SU-DHL-6 (cell line): ENCODE measurements around the gene CRK.

Source experiments
- H2AFZ ChIP-seq: fragments of 200-600 bp; sonication (generic); 2 replicates; pipeline ENCODE4 v1.6.1; 2014; ENCODE audit warnings: low read depth, mild to moderate bottlenecking, moderate library complexity, mixed read lengths, antibody characterized with exemption, low read length; ENCODE audit not compliant: severe bottlenecking
- H3F3A ChIP-seq: fragments of 200-600 bp; shearing (Covaris generic); 2 replicates; pipeline ENCODE4 v1.6.0; 2016; ENCODE audit warnings: antibody characterized with exemption, mild to moderate bottlenecking; ENCODE audit not compliant: insufficient read depth
- H3K27ac ChIP-seq: fragments of 200-600 bp; sonication (generic); 2 replicates; pipeline ENCODE4 v1.5.1; 2016; ENCODE audit warnings: low read depth, mild to moderate bottlenecking, low read length, moderate library complexity, mixed read lengths
- H3K27me3 ChIP-seq: fragments of 200-600 bp; sonication (generic), shearing (Covaris generic); 2 replicates; pipeline ENCODE4 v1.6.0; 2014; ENCODE audit warnings: mild to moderate bottlenecking, low read length
- H3K36me3 ChIP-seq: fragments of 200-600 bp; sonication (generic); 2 replicates; pipeline ENCODE4 v1.6.1; 2014; ENCODE audit warnings: mild to moderate bottlenecking, low read length, mixed read lengths
- H3K4me2 ChIP-seq: fragments of 300-600, 200-600 bp; shearing (Covaris generic), sonication (generic); 2 replicates; pipeline ENCODE4 v1.6.0; 2014; ENCODE audit warnings: low read length, low read depth, mild to moderate bottlenecking; ENCODE audit not compliant: poor library complexity, severe bottlenecking
- H3K4me3 ChIP-seq: fragments of 200-600 bp; sonication (generic); 2 replicates; pipeline ENCODE4 v1.5.1; 2014; ENCODE audit warnings: antibody characterized with exemption, low read length, mild to moderate bottlenecking, mixed read lengths; ENCODE audit not compliant: insufficient read depth, poor library complexity, severe bottlenecking
- H3K79me2 ChIP-seq: fragments of 200-600 bp; sonication (generic); 2 replicates; pipeline ENCODE4 v1.6.1; 2014; ENCODE audit warnings: mild to moderate bottlenecking, low read length, moderate library complexity; ENCODE audit not compliant: insufficient read depth
- H3K9ac ChIP-seq: fragments of 200-600 bp; sonication (generic); 2 replicates; pipeline ENCODE4 v1.7.0; 2014; ENCODE audit warnings: mild to moderate bottlenecking, low read length
- H3K9me2 ChIP-seq: fragments of 200-600 bp; sonication (generic); replicated peaks from 2 replicates; pipeline ENCODE4 v1.6.1; 2014; ENCODE audit warnings: low read length; ENCODE audit not compliant: insufficient read depth
- H3K9me3 ChIP-seq: fragments of 200-600 bp; sonication (generic); 2 replicates; pipeline ENCODE4 v1.6.1; 2014; ENCODE audit warnings: low read length, mixed read lengths; ENCODE audit not compliant: insufficient read depth
- H4K20me1 ChIP-seq: fragments of 200-600 bp; sonication (generic); 2 replicates; pipeline ENCODE4 v1.6.1; 2014; ENCODE audit warnings: low read depth, mild to moderate bottlenecking, antibody characterized with exemption, low read length, moderate library complexity, mixed read lengths
- CTCF ChIP-seq: fragments of 200-600 bp; sonication (generic); IDR thresholded peaks from one replicate; pipeline ENCODE4 v1.5.1; 2017; ENCODE audit warnings: antibody characterized with exemption, mild to moderate bottlenecking, low read length, moderate library complexity; ENCODE audit not compliant: insufficient read depth, poor library complexity, severe bottlenecking
- EZH2phosphoT487 ChIP-seq: fragments of 200-600 bp; sonication (generic), shearing (Covaris generic); conservative IDR thresholded peaks from 2 replicates; pipeline ENCODE4 v1.6.1; 2018; ENCODE audit warnings: mild to moderate bottlenecking, antibody characterized with exemption, low read length, moderate library complexity, mixed read lengths

The CRK gene

DNA sequence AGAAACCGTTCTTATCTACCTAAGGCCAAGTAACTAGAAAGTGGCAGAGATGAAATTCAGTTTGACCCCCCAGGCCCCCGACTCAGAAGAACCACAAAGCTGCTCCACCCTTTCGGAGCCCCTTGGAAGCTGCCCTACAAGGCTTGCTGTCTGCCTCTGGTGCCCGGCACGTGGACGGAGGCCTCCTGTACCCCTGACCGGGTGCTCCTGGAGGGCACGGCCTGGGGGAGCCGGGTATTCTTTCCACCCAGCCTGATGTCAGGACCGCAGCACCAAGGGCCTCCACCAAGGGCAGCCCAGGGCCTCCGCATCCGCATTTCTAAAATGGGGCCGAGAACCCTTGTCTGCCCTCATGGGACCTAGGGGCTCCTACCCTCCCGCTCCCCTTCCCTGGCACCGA lies 15.5 kb upstream of the CRK start:
- no peaks in the 10 kb centered on the region for H3K36me3 ChIP-seq
- no peaks in the 10 kb centered on the region for H3F3A ChIP-seq
- H2AFZ ChIP-seq, result no peak overlapping the region
- no peak overlapping the region for H3K4me3 ChIP-seq
- no peak overlapping the region for H3K9ac ChIP-seq
- H3K79me2 ChIP-seq, result no peaks in the 10 kb centered on the region
- H3K27ac ChIP-seq, result no peak overlapping the region
- H3K4me2 ChIP-seq, result no peak overlapping the region
- H4K20me1 ChIP-seq, result no peaks in the 10 kb centered on the region
- H3K9me2 ChIP-seq, result no peaks in the 10 kb centered on the region
- no peaks in the 10 kb centered on the region for H3K27me3 ChIP-seq
- TF ChIP-seq EZH2phosphoT487, result no peak
- H3K9me3 ChIP-seq, result no peaks in the 10 kb centered on the region

GRCh38 chr17:1470755-1471462 lies 14.9 kb upstream of the CRK start:
- TF ChIP-seq CTCF (no peak), EZH2phosphoT487 (no peak)
- no peaks in the 10 kb centered on the region for H3K79me2 ChIP-seq

DNA sequence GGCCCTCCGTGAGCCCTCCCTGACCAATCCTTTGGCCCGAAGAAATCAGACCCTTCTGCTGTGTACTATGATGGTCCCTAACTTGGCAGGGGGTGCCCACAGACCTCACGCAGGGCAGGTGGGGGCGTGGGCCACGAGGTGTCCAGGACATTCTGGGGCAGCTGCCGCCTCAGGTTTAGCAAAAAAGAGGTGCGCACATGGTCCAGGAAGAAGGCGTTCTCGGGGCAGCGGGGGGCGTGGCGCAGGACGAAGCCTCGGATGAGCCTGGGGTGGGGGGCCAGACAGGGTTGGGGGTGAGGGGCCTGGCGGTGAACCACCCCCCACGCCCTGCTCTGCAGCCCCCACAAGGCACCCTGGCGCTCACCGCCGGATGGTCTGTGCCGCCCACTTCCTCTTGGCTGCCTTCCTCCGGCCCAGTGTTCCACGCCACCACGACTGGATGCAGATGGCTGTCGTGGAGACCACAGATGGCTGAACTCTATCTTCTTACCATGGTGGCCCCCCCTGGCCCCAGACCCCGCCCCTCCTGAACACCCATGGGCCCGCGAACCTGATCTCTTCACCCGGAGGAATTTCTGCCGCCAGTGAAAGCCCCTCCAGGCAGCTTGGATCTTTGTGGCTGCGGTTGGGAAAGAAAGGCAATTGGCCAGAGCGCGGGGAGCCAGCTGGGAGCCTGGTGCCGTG lies 14.2 kb upstream of the CRK start:
- Histone ChIP-seq H3K27ac (no peak overlapping the region), H3K9ac (no peak overlapping the region), H3K27me3 (no peaks in the 10 kb centered on the region), H3K9me2 (no peaks in the 10 kb centered on the region), H3K4me3 (no peak overlapping the region), H3K9me3 (no peaks in the 10 kb centered on the region), H3K4me2 (no peak overlapping the region), H3F3A (no peaks in the 10 kb centered on the region), H3K36me3 (no peaks in the 10 kb centered on the region), H4K20me1 (no peaks in the 10 kb centered on the region), H3K79me2 (no peaks in the 10 kb centered on the region), H2AFZ (no peak overlapping the region)
- TF ChIP-seq CTCF (no peak), EZH2phosphoT487 (no peak)

More at GRCh38 chr17:1470755-1471462, 14.9 kb upstream of the CRK start:
- Histone ChIP-seq H3K27ac (no peak overlapping the region), H2AFZ (no peak overlapping the region), H3K4me2 (no peak overlapping the region), H3K4me3 (no peak overlapping the region), H3K27me3 (no peaks in the 10 kb centered on the region), H3K9ac (no peak overlapping the region), H3K36me3 (no peaks in the 10 kb centered on the region), H3K9me2 (no peaks in the 10 kb centered on the region), H4K20me1 (no peaks in the 10 kb centered on the region), H3K9me3 (no peaks in the 10 kb centered on the region), H3F3A (no peaks in the 10 kb centered on the region)
